CD14-positive monocyte (primary cell): ENCODE results near the gene ALG14. TPM values are rescaled to one million over a fixed set of nuclear protein-coding genes. Genes with fewer than 3 reads are reported as not detected.

ENCODE experiments used
- DNase-seq, 3 donors: peaks; one replicate each; pipeline ENCODE4 v3.0.0-alpha.2; 2011 to 2022
- H2AFZ ChIP-seq: 2 replicates; pipeline ENCODE4 v1.6.0; 2012; ENCODE audit warnings: mild to moderate bottlenecking, low read depth, low read length, inconsistent platforms; ENCODE audit not compliant: insufficient read depth, poor library complexity, severe bottlenecking
- H3K27ac ChIP-seq, 2 donors: 1 replicate in 1 of 2; 2 replicates in 1 of 2; pipeline ENCODE4 v1.5.1; 2012 to 2013; ENCODE audit warnings: low read length in 2 of 2, control low read depth in 1 of 2, inconsistent platforms in 1 of 2, low read depth in 1 of 2, mild to moderate bottlenecking in 1 of 2
- H3K27me3 ChIP-seq, 2 donors: one replicate each; pipeline versions ENCODE4 v1.6.0 to v1.6.1; 2011 to 2013; ENCODE audit warnings: low read length in 2 of 2; ENCODE audit not compliant: control insufficient read depth in 2 of 2, insufficient read depth in 2 of 2
- H3K36me3 ChIP-seq, 2 donors: replicated peaks in 1 of 2; 1 replicate in 1 of 2; 2 replicates in 1 of 2; pipeline versions ENCODE4 v1.5.1 to v1.6.1; 2012 to 2013; ENCODE audit warnings: low read length in 2 of 2, control low read depth in 1 of 2, inconsistent platforms in 1 of 2, mild to moderate bottlenecking in 1 of 2; ENCODE audit not compliant: insufficient read depth in 2 of 2, control insufficient read depth in 1 of 2
- H3K4me1 ChIP-seq, 2 donors: 1 replicate in 1 of 2; 2 replicates in 1 of 2; pipeline versions ENCODE4 v1.5.1 to v1.6.1; 2012 to 2013; ENCODE audit warnings: low read length in 2 of 2, control low read depth in 1 of 2, inconsistent platforms in 1 of 2, mild to moderate bottlenecking in 1 of 2, moderate library complexity in 1 of 2; ENCODE audit not compliant: insufficient read depth in 2 of 2, control insufficient read depth in 1 of 2
- H3K4me2 ChIP-seq: replicated peaks from 2 replicates; pipeline ENCODE3; 2012; ENCODE audit warnings: low read length, moderate library complexity, mild to moderate bottlenecking; ENCODE audit not compliant: poor library complexity, severe bottlenecking; ENCODE audit errors: extremely low read depth
- H3K4me3 ChIP-seq, 3 experiments: fragments of 200-600 bp in 1 of 3; sonication (generic) in 1 of 3; replicated peaks in 1 of 3; 1 replicate in 2 of 3; 2 replicates in 1 of 3; pipeline ENCODE4 v1.5.1; 2011 to 2013; ENCODE audit warnings: low read length in 3 of 3, mild to moderate bottlenecking in 3 of 3, control low read depth in 2 of 3, low read depth in 2 of 3, inconsistent platforms in 1 of 3, moderate library complexity in 1 of 3
- H3K79me2 ChIP-seq: 2 replicates; pipeline ENCODE4 v1.6.0; 2012; ENCODE audit warnings: mild to moderate bottlenecking, control low read depth, inconsistent platforms, low read length, moderate library complexity; ENCODE audit not compliant: insufficient read depth
- H3K9ac ChIP-seq: 2 replicates; pipeline ENCODE4 v1.6.0; 2017; ENCODE audit warnings: low read length, mild to moderate bottlenecking; ENCODE audit not compliant: insufficient read depth, poor library complexity, severe bottlenecking
- H3K9me3 ChIP-seq, 2 donors: replicated peaks in 1 of 2; 1 replicate in 1 of 2; 2 replicates in 1 of 2; pipeline versions ENCODE4 v1.5.1 to v1.6.1; 2012 to 2013; ENCODE audit warnings: low read length in 2 of 2, control low read depth in 1 of 2; ENCODE audit not compliant: control insufficient read depth in 1 of 2, insufficient read depth in 1 of 2
- H4K20me1 ChIP-seq: 2 replicates; pipeline ENCODE4 v1.6.0; 2012; ENCODE audit warnings: mild to moderate bottlenecking, low read length, control low read depth, moderate library complexity; ENCODE audit not compliant: insufficient read depth
- H3K27ac Mint-ChIP-seq, 7 donors: one replicate each; pipeline ENCODE4 v1.8.0; 2020; ENCODE audit warnings: mild to moderate bottlenecking in 7 of 7, mixed read lengths in 7 of 7, moderate library complexity in 6 of 7, inconsistent platforms in 2 of 7
- H3K27me3 Mint-ChIP-seq, 3 donors: one replicate each; pipeline ENCODE4 v1.8.0; 2021 to 2022; ENCODE audit warnings: low read depth in 3 of 3, mild to moderate bottlenecking in 3 of 3, mixed read lengths in 3 of 3, moderate library complexity in 3 of 3, inconsistent platforms in 1 of 3
- H3K36me3 Mint-ChIP-seq, 2 donors: one replicate each; pipeline ENCODE4 v1.8.0; 2020; ENCODE audit warnings: mixed read lengths in 2 of 2, inconsistent platforms in 1 of 2, mild to moderate bottlenecking in 1 of 2
- H3K4me1 Mint-ChIP-seq: one replicate; pipeline ENCODE4 v1.8.0; 2020; ENCODE audit warnings: mild to moderate bottlenecking, mixed read lengths
- H3K4me3 Mint-ChIP-seq, 2 donors: one replicate each; pipeline ENCODE4 v1.8.0; 2020; ENCODE audit warnings: mild to moderate bottlenecking in 2 of 2, mixed read lengths in 2 of 2, moderate library complexity in 1 of 2
- H3K9me3 Mint-ChIP-seq, 7 donors: one replicate each; pipeline ENCODE4 v1.8.0; 2020 to 2022; ENCODE audit warnings: mixed read lengths in 7 of 7, mild to moderate bottlenecking in 6 of 7, moderate library complexity in 6 of 7, inconsistent platforms in 2 of 7
- WGBS: methylation state at CpG from one replicate; pipeline ENCODE4 v1.1.5; 2013; ENCODE audit warnings: missing lambda C conversion rate; ENCODE audit not compliant: insufficient coverage; 5-methylcytosine and 5-hydroxymethylcytosine counted together
- intact Hi-C, 2 donors: fragments of 100-400 bp; cut with micrococcal nuclease; formaldehyde crosslinking; loops; one replicate each; pipeline versions ENCODE4 v1.15.0 to v1.15.1; 2023
- polyA plus RNA-seq, 3 donors: library from polyadenylated mRNA; depleted of rRNA in 1 of 3; unstranded in 2 of 3; stranded (reverse) in 1 of 3; fragments of 300-500 nt in 2 of 3; fragments of >200 nt in 1 of 3; fragmentation: Illumina TruSeq in 2 of 3; gene quantifications; 1 replicate in 2 of 3; 2 replicates in 1 of 3; pipeline ENCODE4 v1.2.3, GENCODE V29; 2012 to 2021
- TF ChIP-seq, protein P1 (sequence below): fragments of 200-600 bp; IDR thresholded peaks from one replicate; pipeline ENCODE4 v1.8.0; 2022; ENCODE audit warnings: antibody characterized with exemption, mild to moderate bottlenecking

The ALG14 gene
- polyA plus RNA-seq, 3 donors: 0.27 to 5.5 (median 4.4) TPM

DNA sequence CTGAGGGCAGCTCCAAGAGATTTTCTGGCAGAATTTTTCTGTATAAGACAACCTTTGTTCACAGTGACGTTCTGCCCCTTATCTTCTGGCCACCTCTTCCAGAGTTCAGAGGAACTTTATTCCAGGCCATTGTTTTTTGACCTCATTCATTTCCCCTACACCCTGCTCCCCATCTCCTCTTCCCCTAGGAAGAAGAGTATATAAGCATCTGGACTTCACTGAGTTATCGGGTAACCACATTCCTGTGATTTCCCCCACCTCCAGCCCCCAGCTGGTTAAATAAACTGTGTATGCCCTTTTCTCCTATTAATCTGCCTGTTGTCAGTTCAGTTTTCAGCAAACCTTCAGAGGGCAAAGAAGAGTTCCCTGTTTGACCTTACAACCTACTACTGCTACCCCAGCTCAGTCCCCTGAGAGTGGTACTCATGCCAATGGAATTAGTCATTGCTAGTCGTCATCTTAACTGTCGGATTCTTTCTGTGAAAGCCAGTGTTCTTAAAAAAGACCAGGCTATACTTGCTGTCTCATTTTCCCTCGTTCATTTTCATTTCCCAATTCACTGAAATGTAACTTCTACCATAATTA is 14.3 kb upstream of the ALG14 start:
- H3K4me3 Mint-ChIP-seq: no peak overlapping the region
- peaks cover 0 to 8% of the 10 kb centered on the region in 2 donors for H3K9me3 ChIP-seq
- H3K36me3 ChIP-seq: no peaks in the 10 kb centered on the region
- H3K27me3 Mint-ChIP-seq: peaks cover 9 to 34% (median 14%) of the 10 kb centered on the region in 3 donors
- H3K4me1 ChIP-seq: no peaks in the 10 kb centered on the region
- H3K9ac ChIP-seq: no peak overlapping the region
- H3K4me1 Mint-ChIP-seq: peaks cover 3% of the 10 kb centered on the region
- H3K4me2 ChIP-seq: no peak overlapping the region
- no peak overlapping the region for H3K27ac ChIP-seq
- H3K79me2 ChIP-seq: no peaks in the 10 kb centered on the region
- no peak overlapping the region for H2AFZ ChIP-seq
- DNase-seq: no peak
- H3K27me3 ChIP-seq: peaks cover 2 to 6% of the 10 kb centered on the region in 2 donors
- intact Hi-C loops: no loop called here
- 56% methylated on average over 4 of the region's 5 CpGs for WGBS
- TF ChIP-seq, protein P1, sequence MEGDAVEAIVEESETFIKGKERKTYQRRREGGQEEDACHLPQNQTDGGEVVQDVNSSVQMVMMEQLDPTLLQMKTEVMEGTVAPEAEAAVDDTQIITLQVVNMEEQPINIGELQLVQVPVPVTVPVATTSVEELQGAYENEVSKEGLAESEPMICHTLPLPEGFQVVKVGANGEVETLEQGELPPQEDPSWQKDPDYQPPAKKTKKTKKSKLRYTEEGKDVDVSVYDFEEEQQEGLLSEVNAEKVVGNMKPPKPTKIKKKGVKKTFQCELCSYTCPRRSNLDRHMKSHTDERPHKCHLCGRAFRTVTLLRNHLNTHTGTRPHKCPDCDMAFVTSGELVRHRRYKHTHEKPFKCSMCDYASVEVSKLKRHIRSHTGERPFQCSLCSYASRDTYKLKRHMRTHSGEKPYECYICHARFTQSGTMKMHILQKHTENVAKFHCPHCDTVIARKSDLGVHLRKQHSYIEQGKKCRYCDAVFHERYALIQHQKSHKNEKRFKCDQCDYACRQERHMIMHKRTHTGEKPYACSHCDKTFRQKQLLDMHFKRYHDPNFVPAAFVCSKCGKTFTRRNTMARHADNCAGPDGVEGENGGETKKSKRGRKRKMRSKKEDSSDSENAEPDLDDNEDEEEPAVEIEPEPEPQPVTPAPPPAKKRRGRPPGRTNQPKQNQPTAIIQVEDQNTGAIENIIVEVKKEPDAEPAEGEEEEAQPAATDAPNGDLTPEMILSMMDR: no peak
- peak overlapping the region in 2 of 7 donors; percentile 14 to 76 for H3K27ac Mint-ChIP-seq
- no peaks in the 10 kb centered on the region for H3K36me3 Mint-ChIP-seq
- H3K9me3 Mint-ChIP-seq: peaks cover 4 to 17% (median 8%) of the 10 kb centered on the region in 7 donors
- H4K20me1 ChIP-seq: no peaks in the 10 kb centered on the region
- no peak overlapping the region for H3K4me3 ChIP-seq

DNA sequence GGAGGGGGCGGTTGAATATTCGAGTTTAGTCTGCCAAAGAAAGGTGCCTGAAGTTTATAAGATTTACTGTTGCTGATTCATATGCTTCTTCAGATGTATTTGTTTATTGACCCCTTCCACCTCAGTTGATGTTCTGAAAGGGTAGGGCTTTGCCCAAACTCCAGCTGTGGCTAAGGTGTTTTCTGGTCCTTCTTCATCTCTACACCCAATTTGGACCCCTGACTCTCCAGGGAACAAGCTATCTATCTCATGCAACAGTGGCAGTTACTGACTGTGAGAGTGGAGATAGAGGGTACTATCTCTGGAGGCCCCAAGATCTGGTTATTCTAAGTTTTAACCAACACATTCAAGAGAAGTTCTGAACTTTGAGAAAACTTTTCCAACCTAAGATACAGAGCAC is 12.6 kb upstream of the ALG14 start:
- DNase-seq: no peak
- TF ChIP-seq, protein P1: no peak
- WGBS: 80% methylated on average over 2 of the region's 2 CpGs
- H3K27me3 Mint-ChIP-seq: peaks cover 9 to 27% (median 14%) of the 10 kb centered on the region in 3 donors
- H3K4me1 Mint-ChIP-seq: peaks cover 3% of the 10 kb centered on the region
- Histone ChIP-seq H3K36me3 (no peaks in the 10 kb centered on the region), H3K4me3 (no peak overlapping the region), H3K9me3 (no peaks in the 10 kb centered on the region), H3K27me3 (peaks cover 2 to 8% of the 10 kb centered on the region in 2 donors), H3K4me1 (no peaks in the 10 kb centered on the region), H3K79me2 (no peaks in the 10 kb centered on the region), H3K4me2 (no peak overlapping the region), H3K27ac (no peak overlapping the region), H2AFZ (no peak overlapping the region), H4K20me1 (no peaks in the 10 kb centered on the region), H3K9ac (no peak overlapping the region)
- no peaks in the 10 kb centered on the region for H3K36me3 Mint-ChIP-seq
- H3K4me3 Mint-ChIP-seq: no peak overlapping the region
- peaks cover 0 to 7% (median 2%) of the 10 kb centered on the region in 7 donors for H3K9me3 Mint-ChIP-seq
- intact Hi-C loops: no loop called here
- H3K27ac Mint-ChIP-seq: peak overlapping the region in 1 of 7 donors; percentile 59
